ENCODE results near the gene SMO.

GRCh38 chr7:129193892-129194291 is 5.5 kb downstream of the SMO start:
- no peak for TF ChIP-seq CTCF (IDR thresholded peaks at IDR 0.05)
- no peak for TF ChIP-seq POLR2A (IDR thresholded peaks at IDR 0.05)
